HepG2 (cell line): ENCODE results near the gene FIBP. TPM values are rescaled to one million over a fixed set of nuclear protein-coding genes. Genes with fewer than 3 reads are reported as not detected.

Experiments
- CCAR2 ChIP-seq: fragments of 200-400 bp; formaldehyde crosslinking; optimal IDR thresholded peaks from 2 replicates; pipeline ENCODE3; 2018; ENCODE audit warnings: low read depth, mild to moderate bottlenecking, low read length, moderate library complexity
- DRAP1 ChIP-seq: IDR thresholded peaks from 2 replicates; pipeline ENCODE4 v1.6.1; 2016; ENCODE audit warnings: missing genetic modification reagents, missing compliant biosample characterization
- HNF4A ChIP-seq: sonication (generic); formaldehyde crosslinking; IDR thresholded peaks from 2 replicates; pipeline ENCODE4 v1.4.0; 2020; ENCODE audit warnings: missing genetic modification reagents
- HNRNPK ChIP-seq: fragments of 200-400 bp; formaldehyde crosslinking; IDR thresholded peaks from 2 replicates; pipeline ENCODE4 v1.6.1; 2018; ENCODE audit warnings: low read length, low read depth, moderate library complexity, mild to moderate bottlenecking; ENCODE audit not compliant: poor library complexity, severe bottlenecking
- IRF2 ChIP-seq: IDR thresholded peaks from 2 replicates; pipeline ENCODE4 v1.6.1; 2018; ENCODE audit warnings: missing genetic modification reagents, missing compliant biosample characterization
- KDM6A ChIP-seq: IDR thresholded peaks from 2 replicates; pipeline ENCODE4 v1.6.1; 2016; ENCODE audit warnings: low read depth
- KLF13 ChIP-seq: sonication (generic); formaldehyde crosslinking; IDR thresholded peaks from 2 replicates; pipeline ENCODE4 v1.4.0; 2020; ENCODE audit warnings: mild to moderate bottlenecking, missing genetic modification reagents
- KLF6 ChIP-seq: IDR thresholded peaks from 2 replicates; pipeline ENCODE4 v1.8.0; 2016; ENCODE audit warnings: missing biosample characterization, missing genetic modification reagents
- MIER2 ChIP-seq: IDR thresholded peaks from 2 replicates; pipeline ENCODE4 v1.6.1; 2016; ENCODE audit warnings: missing biosample characterization, missing genetic modification reagents
- MIXL1 ChIP-seq: IDR thresholded peaks from 2 replicates; pipeline ENCODE4 v1.6.1; 2016
- NR2F1 ChIP-seq, 2 experiments: fragments of 450-650 bp in 1 of 2; formaldehyde crosslinking in 1 of 2; IDR thresholded peaks; 2 replicates each; pipeline versions ENCODE4 v1.5.0 to v1.6.1; 2016 to 2020; ENCODE audit warnings: mild to moderate bottlenecking in 1 of 2, missing compliant biosample characterization in 1 of 2, missing genetic modification reagents in 1 of 2, moderate library complexity in 1 of 2
- SATB2 ChIP-seq: sonication (generic); formaldehyde crosslinking; IDR thresholded peaks from 2 replicates; pipeline ENCODE4 v1.5.0; 2020; ENCODE audit warnings: missing genetic modification reagents
- ZFY ChIP-seq: sonication (generic); formaldehyde crosslinking; IDR thresholded peaks from 2 replicates; pipeline ENCODE4 v1.4.0; 2020; ENCODE audit warnings: missing genetic modification reagents
- ZNF724P ChIP-seq: sonication (generic); formaldehyde crosslinking; IDR thresholded peaks from 2 replicates; pipeline ENCODE4 v1.8.0; 2022; ENCODE audit warnings: missing genetic modification reagents, borderline replicate concordance
- ZNF800 ChIP-seq: sonication (generic); formaldehyde crosslinking; IDR thresholded peaks from 2 replicates; pipeline ENCODE4 v1.4.0; 2020; ENCODE audit warnings: missing genetic modification reagents
- polyA plus RNA-seq, 8 experiments: library from polyadenylated mRNA; depleted of rRNA in 3 of 8; stranded (reverse) in 7 of 8; unstranded in 1 of 8; fragments of >200 nt; fragmentation: Illumina TruSeq in 4 of 8; extraction: Trizol in 4 of 8; gene quantifications; 2 replicates each; pipeline versions ENCODE4 v1.2.1 to v1.2.3, GENCODE V29; 2011 to 2016; ENCODE audit warnings: low read depth in 4 of 8, missing spikeins in 1 of 8, mixed read lengths in 1 of 8; ENCODE audit not compliant: insufficient read depth in 1 of 8
- total RNA-seq, 5 experiments: library from RNA; depleted of rRNA; stranded (reverse); fragments of >200 nt; fragmentation: Illumina TruSeq; extraction: Trizol; gene quantifications; 2 replicates each; pipeline ENCODE4 v1.2.3, GENCODE V29; 2016; ENCODE audit warnings: low read depth in 1 of 5
- TF ChIP-seq, protein P1 (sequence below): conservative IDR thresholded peaks from 2 replicates; pipeline ENCODE4 v1.6.1; 2018; ENCODE audit warnings: missing genetic modification reagents
- TF ChIP-seq, protein P2 (sequence below): sonication (generic); formaldehyde crosslinking; IDR thresholded peaks from 2 replicates; pipeline ENCODE4 v1.8.0; 2022; ENCODE audit warnings: missing genetic modification reagents, mild to moderate bottlenecking, borderline replicate concordance
- TF ChIP-seq, protein P3 (sequence below): sonication (generic); formaldehyde crosslinking; IDR thresholded peaks from 2 replicates; pipeline ENCODE4 v1.5.0; 2020; ENCODE audit warnings: missing genetic modification reagents, mild to moderate bottlenecking, borderline replicate concordance
- TF ChIP-seq, protein P4 (sequence below): sonication (generic); formaldehyde crosslinking; IDR thresholded peaks from 2 replicates; pipeline ENCODE4 v1.9.0; 2022; ENCODE audit warnings: missing genetic modification reagents, mild to moderate bottlenecking, borderline replicate concordance

FIBP gene
- total and polyA plus RNA-seq, 2 of the 13 experiments (the other 11 are each of a cell fraction or from before 2014, with no cell fraction given) = 42.9 to 62.1 TPM

- TF ChIP-seq, protein P1, sequence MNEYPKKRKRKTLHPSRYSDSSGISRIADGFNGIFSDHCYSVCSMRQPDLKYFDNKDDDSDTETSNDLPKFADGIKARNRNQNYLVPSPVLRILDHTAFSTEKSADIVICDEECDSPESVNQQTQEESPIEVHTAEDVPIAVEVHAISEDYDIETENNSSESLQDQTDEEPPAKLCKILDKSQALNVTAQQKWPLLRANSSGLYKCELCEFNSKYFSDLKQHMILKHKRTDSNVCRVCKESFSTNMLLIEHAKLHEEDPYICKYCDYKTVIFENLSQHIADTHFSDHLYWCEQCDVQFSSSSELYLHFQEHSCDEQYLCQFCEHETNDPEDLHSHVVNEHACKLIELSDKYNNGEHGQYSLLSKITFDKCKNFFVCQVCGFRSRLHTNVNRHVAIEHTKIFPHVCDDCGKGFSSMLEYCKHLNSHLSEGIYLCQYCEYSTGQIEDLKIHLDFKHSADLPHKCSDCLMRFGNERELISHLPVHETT (CRISPR knock-in tag) = peak; percentile 80
- TF ChIP-seq SATB2 (0 out of 2 replicates have a peak, but pooled peaks have one; percentile 25), IRF2 (peak; percentile 77; the same call in 1 of the 2 replicates), HNF4A (peak; percentile 46; the same call in 1 of the 2 replicates), HNRNPK (peak; percentile 59), NR2F1 (CRISPR knock-in tag; IDR thresholded peaks at IDR 0.05) (no peak), KLF6 (CRISPR knock-in tag) (peak; percentile 84; the same call in 1 of the 2 replicates), MIXL1 (CRISPR knock-in tag) (peak; percentile 46; the same call in 1 of the 2 replicates), KDM6A (CRISPR knock-in tag) (no peak), KLF13 (no peak), ZFY (CRISPR knock-in tag) (peak; percentile 80), MIER2 (peak; percentile 78; the same call in 1 of the 2 replicates), DRAP1 (CRISPR knock-in tag) (peak; percentile 78; the same call in 1 of the 2 replicates), ZNF724P (CRISPR knock-in tag) (0 out of 2 replicates have a peak, but pooled peaks have one; percentile 32), CCAR2 (peak; percentile 77), ZNF800 (peak; percentile 77)
- TF ChIP-seq, protein P2, sequence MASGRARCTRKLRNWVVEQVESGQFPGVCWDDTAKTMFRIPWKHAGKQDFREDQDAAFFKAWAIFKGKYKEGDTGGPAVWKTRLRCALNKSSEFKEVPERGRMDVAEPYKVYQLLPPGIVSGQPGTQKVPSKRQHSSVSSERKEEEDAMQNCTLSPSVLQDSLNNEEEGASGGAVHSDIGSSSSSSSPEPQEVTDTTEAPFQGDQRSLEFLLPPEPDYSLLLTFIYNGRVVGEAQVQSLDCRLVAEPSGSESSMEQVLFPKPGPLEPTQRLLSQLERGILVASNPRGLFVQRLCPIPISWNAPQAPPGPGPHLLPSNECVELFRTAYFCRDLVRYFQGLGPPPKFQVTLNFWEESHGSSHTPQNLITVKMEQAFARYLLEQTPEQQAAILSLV (CRISPR knock-in tag) = 0 out of 2 replicates have a peak, but pooled peaks have one; percentile 20
- TF ChIP-seq, protein P3, sequence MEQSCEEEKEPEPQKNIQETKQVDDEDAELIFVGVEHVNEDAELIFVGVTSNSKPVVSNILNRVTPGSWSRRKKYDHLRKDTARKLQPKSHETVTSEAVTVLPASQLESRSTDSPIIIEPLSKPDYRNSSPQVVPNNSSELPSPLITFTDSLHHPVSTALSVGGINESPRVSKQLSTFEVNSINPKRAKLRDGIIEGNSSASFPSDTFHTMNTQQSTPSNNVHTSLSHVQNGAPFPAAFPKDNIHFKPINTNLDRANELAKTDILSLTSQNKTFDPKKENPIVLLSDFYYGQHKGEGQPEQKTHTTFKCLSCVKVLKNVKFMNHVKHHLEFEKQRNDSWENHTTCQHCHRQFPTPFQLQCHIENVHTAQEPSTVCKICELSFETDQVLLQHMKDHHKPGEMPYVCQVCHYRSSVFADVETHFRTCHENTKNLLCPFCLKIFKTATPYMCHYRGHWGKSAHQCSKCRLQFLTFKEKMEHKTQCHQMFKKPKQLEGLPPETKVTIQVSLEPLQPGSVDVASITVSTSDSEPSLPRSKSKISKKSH = no peak; the same call in 1 of the 2 replicates
- TF ChIP-seq, protein P4, sequence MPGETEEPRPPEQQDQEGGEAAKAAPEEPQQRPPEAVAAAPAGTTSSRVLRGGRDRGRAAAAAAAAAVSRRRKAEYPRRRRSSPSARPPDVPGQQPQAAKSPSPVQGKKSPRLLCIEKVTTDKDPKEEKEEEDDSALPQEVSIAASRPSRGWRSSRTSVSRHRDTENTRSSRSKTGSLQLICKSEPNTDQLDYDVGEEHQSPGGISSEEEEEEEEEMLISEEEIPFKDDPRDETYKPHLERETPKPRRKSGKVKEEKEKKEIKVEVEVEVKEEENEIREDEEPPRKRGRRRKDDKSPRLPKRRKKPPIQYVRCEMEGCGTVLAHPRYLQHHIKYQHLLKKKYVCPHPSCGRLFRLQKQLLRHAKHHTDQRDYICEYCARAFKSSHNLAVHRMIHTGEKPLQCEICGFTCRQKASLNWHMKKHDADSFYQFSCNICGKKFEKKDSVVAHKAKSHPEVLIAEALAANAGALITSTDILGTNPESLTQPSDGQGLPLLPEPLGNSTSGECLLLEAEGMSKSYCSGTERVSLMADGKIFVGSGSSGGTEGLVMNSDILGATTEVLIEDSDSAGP (CRISPR knock-in tag) = peak; percentile 83; the same call in 1 of the 2 replicates
These were observed 27.8 kb downstream of the FIBP start, which contains the start of gene MUS81 (continued) for GRCh38 chr11:65860278-65861164.
